ENCODE data around the gene BASP1. TPM values are rescaled to one million over a fixed set of nuclear protein-coding genes. Genes with fewer than 3 reads are reported as not detected.
"Not testable (repeated sequence)": the region's sequence is repeated elsewhere in the genome, so short reads cannot be mapped to it uniquely, and the experiment has no call there.

Gene BASP1
- total and polyA plus RNA-seq, 10 of the 15 experiments (the other 5 are each of a cell fraction or from before 2014, with no cell fraction given), result 27.3 to 190 (median 102) TPM

GRCh38 chr5:17319095-17319494, 101.7 kb downstream of the BASP1 start:
- not testable (repeated sequence) for DNase-seq (ENCODE audit: low read depth, low spot score); H3K9ac ChIP-seq (ENCODE audit: control insufficient read depth, insufficient read depth, low read length); H3K27ac ChIP-seq (ENCODE audit: control insufficient read depth, insufficient read depth); FAIRE-seq; BruUV-seq (replicated peaks); H3K36me3 ChIP-seq (ENCODE audit: control insufficient read depth in 2 of 2, insufficient read depth in 2 of 2, low read length in 1 of 2); H3K9me3 ChIP-seq (replicated peaks; ENCODE audit: control insufficient read depth, insufficient read depth, low read length); H3K27me3 ChIP-seq (replicated peaks in 1 of 2; ENCODE audit: control insufficient read depth in 2 of 2, insufficient read depth in 2 of 2, low read length in 1 of 2); H3K79me2 ChIP-seq (ENCODE audit: control insufficient read depth, insufficient read depth, low read length); H2AFZ ChIP-seq (ENCODE audit: control insufficient read depth, low read depth, low read length); H4K20me1 ChIP-seq (ENCODE audit: control insufficient read depth, insufficient read depth)
- SMC1A ChIA-PET (ENCODE audit: uncharacterized antibody, unreplicated experiment), result interaction anchor here (0.6 to 1.4 kb wide), 10 partner anchors 13 to 1011 kb away, joined by 3 to 9 read pairs (median 4); no protein-coding TSS in a partner anchor
- POLR2A ChIA-PET, result interaction anchor here (0.7 to 1.6 kb wide), 7 partner anchors 28 to 160 kb away, joined by 3 to 8 read pairs (median 5); no protein-coding TSS in a partner anchor
- Histone ChIP-seq H3K4me2 (ENCODE audit: control insufficient read depth, insufficient read depth) (peak overlapping the region; percentile 59), H3K4me1 (ENCODE audit: control insufficient read depth, insufficient read depth, low read length) (peaks cover 43% of the 10 kb centered on the region), H3K4me3 (peak overlapping the region; percentile 23; the same call in 1 of the 2 replicates)
- intact Hi-C loops (cut with micrococcal nuclease; ENCODE audit: unreplicated experiment) (loop anchor here (5.0 kb wide), 1 partner anchor 1423 kb away; no protein-coding TSS in a partner anchor), in situ Hi-C loops (cut with MboI) (loop anchor here (5.0 kb wide), 2 partner anchors 37 to 92 kb away; no protein-coding TSS in a partner anchor)
- RAD21 ChIA-PET (ENCODE audit: unreplicated experiment), result interaction anchor here (0.5 to 2.3 kb wide), 9 partner anchors 37 to 185 kb away, joined by 3 to 12 read pairs (median 5); no protein-coding TSS in a partner anchor
- WGBS (ENCODE audit: insufficient coverage, insufficient replicate concordance, low lambda C conversion rate, missing lambda C conversion rate), result 20% methylated on average over 3 of the region's 3 CpGs
- peak; percentile 24 for ATAC-seq
- CTCF ChIA-PET, result interaction anchor here (0.6 to 0.7 kb wide), 4 partner anchors 15 to 262 kb away, joined by 3 to 4 read pairs (median 3); no protein-coding TSS in a partner anchor
- TF ChIP-seq NR2F1 (conservative IDR thresholded peaks at IDR 0.05), result peak; percentile 67; the same call in 1 of the 2 replicates
- TF ChIP-seq DPF2 (IDR thresholded peaks at IDR 0.05), result 0 out of 2 replicates have a peak, but pooled peaks have one; percentile 39
- TF ChIP-seq RUNX3 (IDR thresholded peaks at IDR 0.05; ENCODE audit: low read length), result peak; percentile 15; the same call in 1 of the 2 replicates
- 0 out of 2 replicates have a peak, but pooled peaks have one; percentile 41 for TF ChIP-seq SMARCA5 (IDR thresholded peaks at IDR 0.05)

- intact Hi-C loops (cut with micrococcal nuclease; ENCODE audit: unreplicated experiment) (no loop called here), in situ Hi-C loops (cut with MboI) (no loop called here)
- H3K27ac ChIP-seq (ENCODE audit: control insufficient read depth, insufficient read depth), result no peak overlapping the region
- H3K27me3 ChIP-seq (replicated peaks in 1 of 2; ENCODE audit: control insufficient read depth in 2 of 2, insufficient read depth in 2 of 2, low read length in 1 of 2), result no peaks in the 10 kb centered on the region
- ATAC-seq, result no peak
- no peak overlapping the region for H3K4me3 ChIP-seq
- H2AFZ ChIP-seq (ENCODE audit: control insufficient read depth, low read depth, low read length), result no peak overlapping the region
- POLR2A ChIA-PET, result no interaction called here
- H3K4me1 ChIP-seq (ENCODE audit: control insufficient read depth, insufficient read depth, low read length), result no peaks in the 10 kb centered on the region
- H3K9me3 ChIP-seq (replicated peaks; ENCODE audit: control insufficient read depth, insufficient read depth, low read length), result no peaks in the 10 kb centered on the region; the same call in 2 of the 3 replicates
- no peak overlapping the region for H3K4me2 ChIP-seq (ENCODE audit: control insufficient read depth, insufficient read depth)
- no TSS peak for BruUV-seq (replicated peaks)
- no peaks in the 10 kb centered on the region for H3K36me3 ChIP-seq (ENCODE audit: control insufficient read depth in 2 of 2, insufficient read depth in 2 of 2, low read length in 1 of 2)
- RAD21 ChIA-PET (ENCODE audit: unreplicated experiment), result no interaction called here
- CTCF ChIA-PET, result interaction anchor here (0.6 kb wide), 1 partner anchor 1920 kb away, joined by 4 read pairs; no protein-coding TSS in a partner anchor
- SMC1A ChIA-PET (ENCODE audit: uncharacterized antibody, unreplicated experiment), result no interaction called here
- no peaks in the 10 kb centered on the region for H4K20me1 ChIP-seq (ENCODE audit: control insufficient read depth, insufficient read depth)
- DNase-seq (ENCODE audit: low read depth, low spot score), result no peak
- no peaks in the 10 kb centered on the region for H3K79me2 ChIP-seq (ENCODE audit: control insufficient read depth, insufficient read depth, low read length)
- FAIRE-seq, result no peak
- WGBS (ENCODE audit: insufficient coverage, insufficient replicate concordance, low lambda C conversion rate, missing lambda C conversion rate), result 74% methylated on average over 3 of the region's 3 CpGs
- H3K9ac ChIP-seq (ENCODE audit: control insufficient read depth, insufficient read depth, low read length), result no peak overlapping the region
- TF ChIP-seq CBFB (IDR thresholded peaks at IDR 0.05; ENCODE audit: low read depth) (no peak), NRF1 (conservative IDR thresholded peaks at IDR 0.05; ENCODE audit: low read depth, low read length) (no peak), NFYB (IDR thresholded peaks at IDR 0.05; ENCODE audit: insufficient read depth, low read depth, low read length) (no peak), ETV6 (conservative IDR thresholded peaks at IDR 0.05 in 1 of 2, IDR thresholded peaks at IDR 0.05 in 1 of 2; ENCODE audit: borderline replicate concordance in 1 of 2, low read depth in 1 of 2) (no peak), RBBP5 (conservative IDR thresholded peaks at IDR 0.05) (no peak), ZBTB11 (CRISPR knock-in tag; IDR thresholded peaks at IDR 0.05) (no peak), DPF2 (IDR thresholded peaks at IDR 0.05) (no peak), IRF3 (IDR thresholded peaks at IDR 0.05) (no peak)
Measured at GRCh38 chr5:17325770-17326599, 108.6 kb downstream of the BASP1 start.
